Epithelial cell of esophagus (primary cell): ENCODE data around the gene ATP1A4.

Experiments
- DNase-seq: peaks from one replicate; pipeline ENCODE4 v3.0.0; 2010; ENCODE audit warnings: low read depth
- H3K4me3 ChIP-seq: 2 replicates; pipeline ENCODE4 v1.5.1; 2011; ENCODE audit warnings: mild to moderate bottlenecking, low read length, control low read depth
- CTCF ChIP-seq: IDR thresholded peaks from 2 replicates; pipeline ENCODE4 v1.5.1; 2011; ENCODE audit warnings: low read depth, mild to moderate bottlenecking, low read length, control low read depth, inconsistent platforms; ENCODE audit not compliant: insufficient read depth; ENCODE audit errors: missing control alignments

ATP1A4 gene

GRCh38 chr1:160134791-160135572, 16.4 kb upstream of the ATP1A4 start:
- no peak for DNase-seq
- H3K4me3 ChIP-seq, result no peak overlapping the region
- TF ChIP-seq CTCF, result no peak

- no peak for DNase-seq
- no peak for TF ChIP-seq CTCF
- H3K4me3 ChIP-seq, result no peak overlapping the region
Observed at GRCh38 chr1:160136121-160136925, 15.1 kb upstream of the ATP1A4 start.

- TF ChIP-seq CTCF, result no peak
- no peak overlapping the region for H3K4me3 ChIP-seq
- no peak for DNase-seq
Observed at GRCh38 chr1:160136926-160137200, 14.5 kb upstream of the ATP1A4 start.

GRCh38 chr1:160137216-160137862, 14.1 kb upstream of the ATP1A4 start:
- no peak for TF ChIP-seq CTCF
- H3K4me3 ChIP-seq, result no peak overlapping the region
- no peak for DNase-seq

GRCh38 chr1:160139840-160140239, 11.6 kb upstream of the ATP1A4 start:
- H3K4me3 ChIP-seq, result no peak overlapping the region
- no peak for TF ChIP-seq CTCF
- DNase-seq, result no peak

GRCh38 chr1:160143695-160144094, 7.7 kb upstream of the ATP1A4 start:
- TF ChIP-seq CTCF, result no peak
- DNase-seq, result no peak
- H3K4me3 ChIP-seq, result no peak overlapping the region

- DNase-seq, result no peak
- TF ChIP-seq CTCF, result no peak
Observed at GRCh38 chr1:160144921-160145320, 6.5 kb upstream of the ATP1A4 start.

More at GRCh38 chr1:160144921-160145320, 6.5 kb upstream of the ATP1A4 start:
- no peak overlapping the region for H3K4me3 ChIP-seq
